Measurements from ENCODE around the gene CACNA1D. TPM values are rescaled to one million over a fixed set of nuclear protein-coding genes. Genes with fewer than 3 reads are reported as not detected.

The CACNA1D gene
- total and polyA plus RNA-seq, 2 experiments from 2014 or later = 5.2 to 27.8 TPM

- no peak overlapping the region for H2AFZ ChIP-seq
- H3K4me2 ChIP-seq = no peak overlapping the region
- H3K9me3 ChIP-seq (ENCODE audit: low read depth) = no peaks in the 10 kb centered on the region
- WGBS (ENCODE audit: low lambda C conversion rate, missing lambda C conversion rate) = 93% methylated on average over 3 of the region's 3 CpGs
- no peak overlapping the region for H3K27ac ChIP-seq
- H3K4me3 ChIP-seq = no peak overlapping the region
- H3K27me3 ChIP-seq = no peaks in the 10 kb centered on the region
- no peaks in the 10 kb centered on the region for H3K79me2 ChIP-seq
- no peaks in the 10 kb centered on the region for H3K4me1 ChIP-seq (ENCODE audit: insufficient read depth)
- DNase-seq (ENCODE audit: low spot score) = no peak
- H3K36me3 ChIP-seq (replicated peaks; ENCODE audit: insufficient read depth, low read depth) = no peaks in the 10 kb centered on the region
- H4K20me1 ChIP-seq (ENCODE audit: insufficient read depth, poor library complexity, severe bottlenecking) = no peaks in the 10 kb centered on the region
- H3K9me2 ChIP-seq (replicated peaks; ENCODE audit: insufficient read depth) = no peaks in the 10 kb centered on the region
- TF ChIP-seq, protein P1, sequence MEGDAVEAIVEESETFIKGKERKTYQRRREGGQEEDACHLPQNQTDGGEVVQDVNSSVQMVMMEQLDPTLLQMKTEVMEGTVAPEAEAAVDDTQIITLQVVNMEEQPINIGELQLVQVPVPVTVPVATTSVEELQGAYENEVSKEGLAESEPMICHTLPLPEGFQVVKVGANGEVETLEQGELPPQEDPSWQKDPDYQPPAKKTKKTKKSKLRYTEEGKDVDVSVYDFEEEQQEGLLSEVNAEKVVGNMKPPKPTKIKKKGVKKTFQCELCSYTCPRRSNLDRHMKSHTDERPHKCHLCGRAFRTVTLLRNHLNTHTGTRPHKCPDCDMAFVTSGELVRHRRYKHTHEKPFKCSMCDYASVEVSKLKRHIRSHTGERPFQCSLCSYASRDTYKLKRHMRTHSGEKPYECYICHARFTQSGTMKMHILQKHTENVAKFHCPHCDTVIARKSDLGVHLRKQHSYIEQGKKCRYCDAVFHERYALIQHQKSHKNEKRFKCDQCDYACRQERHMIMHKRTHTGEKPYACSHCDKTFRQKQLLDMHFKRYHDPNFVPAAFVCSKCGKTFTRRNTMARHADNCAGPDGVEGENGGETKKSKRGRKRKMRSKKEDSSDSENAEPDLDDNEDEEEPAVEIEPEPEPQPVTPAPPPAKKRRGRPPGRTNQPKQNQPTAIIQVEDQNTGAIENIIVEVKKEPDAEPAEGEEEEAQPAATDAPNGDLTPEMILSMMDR (IDR thresholded peaks at IDR 0.05; ENCODE audit: poor library complexity) = no peak
- TF ChIP-seq EZH2 (IDR thresholded peaks at IDR 0.05; ENCODE audit: borderline replicate concordance) = no peak
- TF ChIP-seq EZH2phosphoT487 (IDR thresholded peaks at IDR 0.05; ENCODE audit: low read depth, severe bottlenecking, unreplicated experiment) = no peak
Measured at GRCh38 chr3:53792866-53793265, 298.5 kb downstream of the CACNA1D start.

- TF ChIP-seq EZH2phosphoT487 (IDR thresholded peaks at IDR 0.05; ENCODE audit: low read depth, severe bottlenecking, unreplicated experiment) (no peak), EZH2 (IDR thresholded peaks at IDR 0.05; ENCODE audit: borderline replicate concordance) (no peak)
- no peaks in the 10 kb centered on the region for H3K79me2 ChIP-seq
Measured at GRCh38 chr3:53794597-53794996, 300.2 kb downstream of the CACNA1D start.

GRCh38 chr3:53795176-53795575 is 300.8 kb downstream of the CACNA1D start:
- H3K79me2 ChIP-seq = no peaks in the 10 kb centered on the region
- no peak for DNase-seq (ENCODE audit: low spot score)
- no peaks in the 10 kb centered on the region for H3K9me2 ChIP-seq (replicated peaks; ENCODE audit: insufficient read depth)
- TF ChIP-seq, protein P1 (IDR thresholded peaks at IDR 0.05; ENCODE audit: poor library complexity) = no peak
- TF ChIP-seq EZH2 (IDR thresholded peaks at IDR 0.05; ENCODE audit: borderline replicate concordance) (no peak), EZH2phosphoT487 (IDR thresholded peaks at IDR 0.05; ENCODE audit: low read depth, severe bottlenecking, unreplicated experiment) (no peak)
- no peaks in the 10 kb centered on the region for H3K4me1 ChIP-seq (ENCODE audit: insufficient read depth)
- no peak overlapping the region for H3K4me3 ChIP-seq
- WGBS (ENCODE audit: low lambda C conversion rate, missing lambda C conversion rate) = 70% methylated on average over 3 of the region's 3 CpGs
- H3K9me3 ChIP-seq (ENCODE audit: low read depth) = no peaks in the 10 kb centered on the region
- H3K27me3 ChIP-seq = no peaks in the 10 kb centered on the region
- H3K36me3 ChIP-seq (replicated peaks; ENCODE audit: insufficient read depth, low read depth) = no peaks in the 10 kb centered on the region
- no peak overlapping the region for H2AFZ ChIP-seq
- H3K27ac ChIP-seq = no peak overlapping the region
- no peaks in the 10 kb centered on the region for H4K20me1 ChIP-seq (ENCODE audit: insufficient read depth, poor library complexity, severe bottlenecking)
- no peak overlapping the region for H3K4me2 ChIP-seq

More at GRCh38 chr3:53794597-53794996, 300.2 kb downstream of the CACNA1D start:
- Histone ChIP-seq H3K4me1 (ENCODE audit: insufficient read depth) (no peaks in the 10 kb centered on the region), H3K9me2 (replicated peaks; ENCODE audit: insufficient read depth) (no peaks in the 10 kb centered on the region), H3K4me3 (no peak overlapping the region), H3K36me3 (replicated peaks; ENCODE audit: insufficient read depth, low read depth) (no peaks in the 10 kb centered on the region), H2AFZ (no peak overlapping the region), H3K4me2 (no peak overlapping the region), H3K27me3 (no peaks in the 10 kb centered on the region), H4K20me1 (ENCODE audit: insufficient read depth, poor library complexity, severe bottlenecking) (no peaks in the 10 kb centered on the region), H3K9me3 (ENCODE audit: low read depth) (no peaks in the 10 kb centered on the region), H3K27ac (no peak overlapping the region)
- no peak for DNase-seq (ENCODE audit: low spot score)
- 52% methylated on average over 3 of the region's 3 CpGs for WGBS (ENCODE audit: low lambda C conversion rate, missing lambda C conversion rate)

DNA sequence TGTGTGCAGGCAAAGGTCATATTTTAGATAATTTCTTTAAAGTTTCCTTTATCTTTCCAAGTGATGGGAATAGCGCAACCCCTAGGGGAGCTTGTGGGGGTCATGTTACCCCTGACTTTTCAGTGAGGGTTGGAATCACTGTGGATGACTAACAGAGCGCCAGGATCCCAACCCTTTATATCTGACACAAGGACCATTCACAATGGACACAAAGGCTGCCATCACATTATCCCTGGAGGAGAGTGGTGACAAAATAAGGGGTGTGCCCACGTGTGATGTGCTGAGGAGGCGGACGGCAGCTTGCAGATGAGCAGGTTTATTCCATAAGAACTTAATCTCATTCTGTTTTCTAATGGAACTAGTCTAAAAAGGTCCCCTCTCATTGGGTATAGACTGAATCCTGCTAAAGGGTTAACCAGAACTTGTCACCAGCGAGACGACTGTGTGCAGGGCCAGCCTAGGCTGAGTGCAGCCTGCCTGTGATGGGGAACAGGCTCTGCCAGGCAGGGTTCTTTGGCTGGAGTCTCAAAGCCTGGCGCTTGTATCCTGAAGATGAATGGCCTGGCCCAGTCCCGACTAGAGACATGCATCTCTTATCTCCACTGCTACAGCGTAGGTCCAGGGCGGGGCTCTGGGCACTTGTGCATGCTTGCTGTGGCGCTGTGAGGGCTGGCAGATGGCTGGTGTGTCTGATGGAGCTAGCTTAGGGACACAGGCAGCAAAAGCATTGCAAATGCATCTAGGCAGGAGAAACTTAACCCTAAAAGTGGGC is 301.6 kb downstream of the CACNA1D start:
- Histone ChIP-seq H3K27me3 (no peaks in the 10 kb centered on the region), H3K79me2 (no peaks in the 10 kb centered on the region), H3K27ac (no peak overlapping the region), H3K9me2 (replicated peaks; ENCODE audit: insufficient read depth) (no peaks in the 10 kb centered on the region), H3K4me3 (no peak overlapping the region), H3K9me3 (ENCODE audit: low read depth) (no peaks in the 10 kb centered on the region), H2AFZ (no peak overlapping the region), H3K4me2 (no peak overlapping the region), H3K36me3 (replicated peaks; ENCODE audit: insufficient read depth, low read depth) (no peaks in the 10 kb centered on the region), H4K20me1 (ENCODE audit: insufficient read depth, poor library complexity, severe bottlenecking) (no peaks in the 10 kb centered on the region), H3K4me1 (ENCODE audit: insufficient read depth) (no peaks in the 10 kb centered on the region)
- TF ChIP-seq EZH2 (IDR thresholded peaks at IDR 0.05; ENCODE audit: borderline replicate concordance) = no peak
- WGBS (ENCODE audit: low lambda C conversion rate, missing lambda C conversion rate) = 63% methylated on average over 12 of the region's 12 CpGs
- no peak for DNase-seq (ENCODE audit: low spot score)
